ENCODE data around the gene KAT2A. TPM values are rescaled to one million over a fixed set of nuclear protein-coding genes. Genes with fewer than 3 reads are reported as not detected.
A peak's percentile ranks its signal among the peaks of the same experiment; 100 is the strongest.

Gene KAT2A
- total RNA-seq, 4 donors from 2014 or later, result 13.8 to 31.1 (median 21.8) TPM

DNA sequence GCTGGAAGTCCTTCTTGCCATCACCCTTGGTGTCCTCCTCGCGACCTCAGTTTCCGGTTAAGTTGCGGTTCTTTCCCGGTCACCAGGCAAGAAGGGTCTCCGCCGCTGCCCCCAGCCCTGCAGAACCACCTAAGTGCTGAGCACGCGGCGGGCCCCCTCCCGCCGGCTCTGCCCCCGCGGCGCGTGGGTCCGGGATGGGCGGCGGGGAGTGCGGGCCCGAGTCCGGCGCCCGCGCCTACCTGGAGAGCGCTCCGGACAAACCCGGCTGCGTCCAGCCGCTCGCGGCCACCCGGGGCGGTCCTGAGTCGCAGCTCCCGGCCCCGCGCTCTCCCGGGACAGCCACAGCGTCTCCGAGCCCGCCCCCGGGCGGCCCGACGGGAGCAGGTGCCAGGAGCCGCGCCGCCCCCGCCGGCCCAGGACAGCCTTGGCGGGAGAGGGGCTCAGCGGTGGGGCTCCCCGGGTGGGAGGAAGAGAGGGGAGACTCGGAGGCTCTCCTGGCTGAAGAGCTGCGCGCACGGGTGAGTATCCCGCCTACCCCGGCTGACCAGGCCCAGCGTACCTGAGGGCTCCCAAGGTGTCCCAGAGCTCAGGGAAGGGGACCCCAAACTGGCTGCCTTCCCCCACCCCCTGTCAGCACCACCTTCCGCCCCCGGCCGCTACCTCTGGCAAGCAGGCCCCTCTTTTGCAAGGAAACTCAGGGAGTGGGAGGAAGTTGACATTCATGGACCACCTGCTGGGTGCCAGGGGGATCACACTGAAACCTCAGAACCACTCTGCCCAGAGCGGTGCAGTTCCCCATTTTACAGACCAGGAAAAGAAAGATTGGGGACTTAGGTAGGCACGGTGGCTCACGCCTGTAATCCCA is 48.6 kb downstream of the KAT2A start:
- no peak for TF ChIP-seq POLR2AphosphoS5 (IDR thresholded peaks at IDR 0.05)
- TF ChIP-seq, protein P1, sequence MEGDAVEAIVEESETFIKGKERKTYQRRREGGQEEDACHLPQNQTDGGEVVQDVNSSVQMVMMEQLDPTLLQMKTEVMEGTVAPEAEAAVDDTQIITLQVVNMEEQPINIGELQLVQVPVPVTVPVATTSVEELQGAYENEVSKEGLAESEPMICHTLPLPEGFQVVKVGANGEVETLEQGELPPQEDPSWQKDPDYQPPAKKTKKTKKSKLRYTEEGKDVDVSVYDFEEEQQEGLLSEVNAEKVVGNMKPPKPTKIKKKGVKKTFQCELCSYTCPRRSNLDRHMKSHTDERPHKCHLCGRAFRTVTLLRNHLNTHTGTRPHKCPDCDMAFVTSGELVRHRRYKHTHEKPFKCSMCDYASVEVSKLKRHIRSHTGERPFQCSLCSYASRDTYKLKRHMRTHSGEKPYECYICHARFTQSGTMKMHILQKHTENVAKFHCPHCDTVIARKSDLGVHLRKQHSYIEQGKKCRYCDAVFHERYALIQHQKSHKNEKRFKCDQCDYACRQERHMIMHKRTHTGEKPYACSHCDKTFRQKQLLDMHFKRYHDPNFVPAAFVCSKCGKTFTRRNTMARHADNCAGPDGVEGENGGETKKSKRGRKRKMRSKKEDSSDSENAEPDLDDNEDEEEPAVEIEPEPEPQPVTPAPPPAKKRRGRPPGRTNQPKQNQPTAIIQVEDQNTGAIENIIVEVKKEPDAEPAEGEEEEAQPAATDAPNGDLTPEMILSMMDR (IDR thresholded peaks at IDR 0.05), result peak in 1 of 3 experiments; percentile 13
- WGBS, result 24% methylated on average over 13 of the region's 67 CpGs
- H3K27me3 ChIP-seq, result peaks cover 6 to 62% (median 25%) of the 10 kb centered on the region in 4 donors
- H3K4me1 ChIP-seq, result peaks cover 7 to 12% (median 11%) of the 10 kb centered on the region in 4 donors
- H3K36me3 ChIP-seq, result no peaks in the 10 kb centered on the region
- no peaks in the 10 kb centered on the region for H3K9me3 ChIP-seq
- H3K4me3 ChIP-seq, result peak overlapping the region; percentile 32 to 55 (median 44)
- DNase-seq (ENCODE audit: extremely low spot score), result no peak
- no peak overlapping the region for H3K27ac ChIP-seq (replicated peaks in 1 of 4)
- intact Hi-C loops (cut with DNase I), result no loop called here

DNA sequence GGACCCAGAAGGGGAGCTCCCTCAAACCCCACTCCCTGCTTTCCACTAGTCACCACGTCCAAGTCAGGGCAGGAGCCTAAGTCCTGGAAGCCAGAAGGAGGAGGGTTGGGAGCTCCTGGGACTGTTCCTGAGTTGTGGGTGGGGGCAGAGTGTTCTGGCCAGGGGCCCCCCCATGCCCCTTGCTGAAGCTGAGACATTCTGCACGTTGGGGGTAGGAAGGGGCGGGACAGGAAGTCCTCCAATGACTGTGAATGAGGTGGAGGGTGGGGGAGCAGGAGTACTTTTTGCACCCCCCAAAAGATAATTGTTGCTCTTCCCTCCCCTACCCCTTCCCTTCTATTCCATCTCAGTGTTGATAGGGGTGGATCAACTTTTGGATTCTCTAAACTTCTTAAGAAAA is 49.4 kb downstream of the KAT2A start:
- Histone ChIP-seq H3K27me3 (peaks cover 6 to 63% (median 25%) of the 10 kb centered on the region in 4 donors), H3K27ac (replicated peaks in 1 of 4) (no peak overlapping the region), H3K4me3 (peak overlapping the region in 3 of 4 donors; percentile 32 to 45 (median 44)), H3K4me1 (peaks cover 7 to 12% (median 11%) of the 10 kb centered on the region in 4 donors), H3K9me3 (no peaks in the 10 kb centered on the region), H3K36me3 (no peaks in the 10 kb centered on the region)
- intact Hi-C loops (cut with DNase I), result no loop called here
- no peak for DNase-seq (ENCODE audit: extremely low spot score)
- WGBS, result 26% methylated on average over 3 of the region's 3 CpGs
- TF ChIP-seq, protein P1 (IDR thresholded peaks at IDR 0.05), result no peak
- TF ChIP-seq EP300 (IDR thresholded peaks at IDR 0.05) (no peak), POLR2A (IDR thresholded peaks at IDR 0.05; ENCODE audit: low read depth) (no peak), POLR2AphosphoS5 (IDR thresholded peaks at IDR 0.05) (no peak)

GRCh38 chr17:42068979-42069378 is 52.2 kb downstream of the KAT2A start:
- intact Hi-C loops (cut with DNase I), result loop anchor here (5.0 kb wide), 2 partner anchors 33 to 48 kb away; no protein-coding TSS in a partner anchor
- peaks cover 6 to 62% (median 25%) of the 10 kb centered on the region in 4 donors for H3K27me3 ChIP-seq
- H3K9me3 ChIP-seq, result no peaks in the 10 kb centered on the region
- WGBS, result 63% methylated on average over 1 of the region's 3 CpGs
- no peaks in the 10 kb centered on the region for H3K36me3 ChIP-seq
- H3K27ac ChIP-seq (replicated peaks in 1 of 4), result no peak overlapping the region
- H3K4me1 ChIP-seq, result peaks cover 7 to 12% (median 11%) of the 10 kb centered on the region in 4 donors
- no peak for TF ChIP-seq POLR2AphosphoS5 (IDR thresholded peaks at IDR 0.05)
- no peak for TF ChIP-seq POLR2A (IDR thresholded peaks at IDR 0.05; ENCODE audit: low read depth)
- no peak for TF ChIP-seq EP300 (IDR thresholded peaks at IDR 0.05)
- TF ChIP-seq, protein P1 (IDR thresholded peaks at IDR 0.05), result no peak
- no peak overlapping the region for H3K4me3 ChIP-seq
- DNase-seq (ENCODE audit: extremely low spot score), result no peak

DNA sequence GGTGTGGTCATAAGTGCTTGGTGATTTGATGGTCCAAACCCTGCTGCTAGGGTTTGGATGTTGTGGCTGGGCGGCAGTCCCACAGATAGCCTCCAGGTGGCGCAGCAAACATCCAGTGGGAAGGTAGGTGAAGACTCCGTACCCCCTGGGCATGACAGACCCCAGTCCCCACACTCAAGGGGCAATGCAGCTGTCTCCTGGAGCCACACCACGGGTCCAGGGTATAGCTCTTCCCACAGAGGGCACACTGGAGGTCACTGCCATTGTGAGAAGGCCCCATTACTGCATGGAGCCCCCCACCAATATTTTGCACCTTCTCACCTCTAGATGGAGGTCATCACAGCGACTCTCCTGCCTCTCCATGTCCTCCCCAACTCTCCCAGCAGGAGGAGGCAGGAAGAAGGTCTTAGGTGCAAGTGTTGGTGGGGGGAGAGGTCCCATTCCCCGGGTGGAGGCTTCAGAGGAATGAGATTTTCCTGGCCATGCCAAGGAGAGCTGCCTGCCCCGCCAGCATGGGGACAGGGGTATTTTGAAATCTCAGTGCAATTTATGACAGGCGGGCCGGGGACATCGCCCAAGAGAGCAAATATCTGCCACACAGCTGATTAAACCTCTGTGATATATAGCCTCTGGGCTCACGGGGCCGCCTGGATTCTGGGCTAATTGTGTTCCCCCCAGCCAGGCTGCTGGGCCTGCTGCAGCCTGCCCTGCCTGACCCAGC is 53.6 kb downstream of the KAT2A start:
- DNase-seq (ENCODE audit: extremely low spot score), result peak; percentile 93
- peaks cover 6 to 9% (median 8%) of the 10 kb centered on the region in 4 donors for H3K4me1 ChIP-seq
- intact Hi-C loops (cut with DNase I), result loop anchor here (5.0 kb wide), 2 partner anchors 35 to 50 kb away; no protein-coding TSS in a partner anchor

More for the DNA sequence above, 53.6 kb downstream of the KAT2A start:
- TF ChIP-seq POLR2A (IDR thresholded peaks at IDR 0.05; ENCODE audit: low read depth), result no peak
- TF ChIP-seq, protein P1 (IDR thresholded peaks at IDR 0.05), result peak; percentile 81 to 93 (median 84)
- TF ChIP-seq POLR2AphosphoS5 (IDR thresholded peaks at IDR 0.05), result no peak
- Histone ChIP-seq H3K36me3 (no peaks in the 10 kb centered on the region), H3K27me3 (peaks cover 4 to 47% (median 12%) of the 10 kb centered on the region in 4 donors), H3K4me3 (no peak overlapping the region), H3K9me3 (no peaks in the 10 kb centered on the region), H3K27ac (replicated peaks in 1 of 4) (no peak overlapping the region)
- WGBS, result 55% methylated on average over 6 of the region's 12 CpGs
